GM21576 (cell line): ENCODE measurements around the gene RNF113B.

ENCODE experiments used
- ATAC-seq: cut with Tn5 transposase; IDR thresholded peaks from one replicate; pipeline ENCODE4 v1.9.1; 2021; ENCODE audit warnings: mild to moderate bottlenecking, moderate library complexity; ENCODE audit not compliant: unreplicated experiment

The RNF113B gene

GRCh38 chr13:98175043-98175442 is 2.0 kb downstream of the RNF113B start:
- no peak for ATAC-seq

- no peak for ATAC-seq
These were observed 2.8 kb downstream of the RNF113B start for GRCh38 chr13:98174307-98174706.

GRCh38 chr13:98173431-98174152 is 3.5 kb downstream of the RNF113B start:
- no peak for ATAC-seq

GRCh38 chr13:98172590-98173422 is 4.3 kb downstream of the RNF113B start:
- no peak for ATAC-seq

GRCh38 chr13:98171900-98172589 is 5.0 kb downstream of the RNF113B start:
- no peak for ATAC-seq

- no peak for ATAC-seq
These were observed 7.7 kb downstream of the RNF113B start for GRCh38 chr13:98169331-98169730.

- no peak for ATAC-seq
These were observed 14.1 kb downstream of the RNF113B start for GRCh38 chr13:98162935-98163334.

- no peak for ATAC-seq
These were observed 18.7 kb downstream of the RNF113B start for GRCh38 chr13:98158172-98158899.

GRCh38 chr13:98157609-98158008 is 19.5 kb downstream of the RNF113B start:
- ATAC-seq, result no peak

GRCh38 chr13:98157188-98157587 is 19.9 kb downstream of the RNF113B start:
- no peak for ATAC-seq

- no peak for ATAC-seq
These were observed 20.8 kb downstream of the RNF113B start for GRCh38 chr13:98156259-98156658.

- ATAC-seq, result no peak
These were observed 21.5 kb downstream of the RNF113B start for GRCh38 chr13:98155475-98156109.

- no peak for ATAC-seq
These were observed 26.1 kb downstream of the RNF113B start for GRCh38 chr13:98150832-98151479.

- ATAC-seq, result no peak
These were observed 29.5 kb downstream of the RNF113B start for GRCh38 chr13:98147521-98147920.

- ATAC-seq, result no peak
These were observed 32.2 kb downstream of the RNF113B start for GRCh38 chr13:98144801-98145350.

- no peak for ATAC-seq
These were observed 32.9 kb downstream of the RNF113B start for GRCh38 chr13:98144027-98144741.

GRCh38 chr13:98143601-98144026 is 33.5 kb downstream of the RNF113B start:
- ATAC-seq, result peak; percentile 16

- ATAC-seq, result no peak
These were observed 33.9 kb downstream of the RNF113B start for GRCh38 chr13:98143157-98143553.
